ENCODE measurements around the gene PRKN. TPM values are rescaled to one million over a fixed set of nuclear protein-coding genes. Genes with fewer than 3 reads are reported as not detected.

PRKN gene
- polyA plus RNA-seq, 1 donor from 2014 or later: 1.2 TPM

DNA sequence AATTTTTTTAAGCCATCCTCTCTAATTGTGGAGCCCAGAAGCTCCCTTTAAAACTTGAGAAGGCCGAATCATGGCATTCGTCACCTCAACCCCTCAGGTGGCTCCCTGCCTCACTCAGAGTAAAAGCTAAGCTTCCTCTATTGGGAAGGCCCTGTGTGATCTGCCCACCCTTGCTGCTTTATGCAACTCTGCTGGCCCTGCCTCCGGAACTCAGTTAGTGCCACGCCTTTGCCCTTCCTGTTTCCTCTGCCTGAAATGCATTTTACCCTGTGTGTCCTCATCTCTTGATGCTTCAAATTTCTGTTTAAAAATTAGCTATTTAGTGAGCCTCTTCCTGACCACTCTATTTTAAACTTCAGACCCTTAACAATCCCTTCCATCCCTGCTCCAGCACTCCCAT, 5.9 kb upstream of the PRKN start:
- Histone ChIP-seq H3K9me2 (ENCODE audit: insufficient read depth, low read length) (no peaks in the 10 kb centered on the region), H3K36me3 (ENCODE audit: insufficient read depth, low read length) (no peaks in the 10 kb centered on the region), H2AFZ (ENCODE audit: low read depth, low read length) (no peak overlapping the region), H3K4me2 (ENCODE audit: low read length) (no peak overlapping the region), H3K4me3 (ENCODE audit: low read length) (no peak overlapping the region), H3K27ac (ENCODE audit: low read length) (no peak overlapping the region), H3F3A (ENCODE audit: insufficient read depth, low read length, poor library complexity, severe bottlenecking) (no peaks in the 10 kb centered on the region), H4K20me1 (ENCODE audit: insufficient read depth) (no peaks in the 10 kb centered on the region), H3K27me3 (ENCODE audit: insufficient read depth, low read depth, low read length) (no peaks in the 10 kb centered on the region), H3K9me3 (ENCODE audit: low read length) (no peaks in the 10 kb centered on the region), H3K9ac (ENCODE audit: low read length) (no peak overlapping the region), H3K79me2 (replicated peaks; ENCODE audit: insufficient read depth, low read length) (no peaks in the 10 kb centered on the region)
- TF ChIP-seq REST (IDR thresholded peaks at IDR 0.05; ENCODE audit: borderline replicate concordance) (no peak), EP300 (conservative IDR thresholded peaks at IDR 0.05; ENCODE audit: poor library complexity, severe bottlenecking) (no peak), RAD21 (conservative IDR thresholded peaks at IDR 0.05) (no peak), SMC3 (conservative IDR thresholded peaks at IDR 0.05; ENCODE audit: poor library complexity) (no peak), EZH2 (IDR thresholded peaks at IDR 0.05; ENCODE audit: borderline replicate concordance, insufficient read depth, low read length, poor library complexity, severe bottlenecking) (no peak), MXI1 (conservative IDR thresholded peaks at IDR 0.05; ENCODE audit: poor library complexity, severe bottlenecking) (no peak), POLR2AphosphoS5 (IDR thresholded peaks at IDR 0.05) (no peak), TAF1 (IDR thresholded peaks at IDR 0.05; ENCODE audit: low read depth) (no peak)
- TF ChIP-seq, protein P1, sequence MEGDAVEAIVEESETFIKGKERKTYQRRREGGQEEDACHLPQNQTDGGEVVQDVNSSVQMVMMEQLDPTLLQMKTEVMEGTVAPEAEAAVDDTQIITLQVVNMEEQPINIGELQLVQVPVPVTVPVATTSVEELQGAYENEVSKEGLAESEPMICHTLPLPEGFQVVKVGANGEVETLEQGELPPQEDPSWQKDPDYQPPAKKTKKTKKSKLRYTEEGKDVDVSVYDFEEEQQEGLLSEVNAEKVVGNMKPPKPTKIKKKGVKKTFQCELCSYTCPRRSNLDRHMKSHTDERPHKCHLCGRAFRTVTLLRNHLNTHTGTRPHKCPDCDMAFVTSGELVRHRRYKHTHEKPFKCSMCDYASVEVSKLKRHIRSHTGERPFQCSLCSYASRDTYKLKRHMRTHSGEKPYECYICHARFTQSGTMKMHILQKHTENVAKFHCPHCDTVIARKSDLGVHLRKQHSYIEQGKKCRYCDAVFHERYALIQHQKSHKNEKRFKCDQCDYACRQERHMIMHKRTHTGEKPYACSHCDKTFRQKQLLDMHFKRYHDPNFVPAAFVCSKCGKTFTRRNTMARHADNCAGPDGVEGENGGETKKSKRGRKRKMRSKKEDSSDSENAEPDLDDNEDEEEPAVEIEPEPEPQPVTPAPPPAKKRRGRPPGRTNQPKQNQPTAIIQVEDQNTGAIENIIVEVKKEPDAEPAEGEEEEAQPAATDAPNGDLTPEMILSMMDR (IDR thresholded peaks at IDR 0.05; ENCODE audit: poor library complexity, severe bottlenecking): no peak

DNA sequence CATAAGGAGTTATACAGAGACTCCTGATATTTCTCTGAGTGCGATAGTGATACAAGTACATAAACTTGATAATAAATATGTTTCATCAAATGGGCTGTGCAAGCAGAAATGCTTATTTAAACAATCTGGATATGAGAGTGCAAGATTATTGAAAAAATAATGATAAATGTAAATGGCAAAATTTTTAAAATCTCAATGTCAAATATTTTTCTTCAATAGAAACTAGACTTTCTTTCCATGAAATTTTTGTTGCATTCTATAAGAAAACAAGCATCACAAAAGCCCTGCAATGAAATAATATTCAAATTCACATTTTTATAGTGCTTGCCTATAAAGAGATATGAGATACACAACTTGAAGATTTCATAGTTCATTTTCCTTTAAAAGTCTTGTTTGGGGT, 2.9 kb upstream of the PRKN start:
- H2AFZ ChIP-seq (ENCODE audit: low read depth, low read length): no peak overlapping the region
- TF ChIP-seq RAD21 (conservative IDR thresholded peaks at IDR 0.05) (no peak), MXI1 (conservative IDR thresholded peaks at IDR 0.05; ENCODE audit: poor library complexity, severe bottlenecking) (no peak), EZH2 (IDR thresholded peaks at IDR 0.05; ENCODE audit: borderline replicate concordance, insufficient read depth, low read length, poor library complexity, severe bottlenecking) (no peak), TAF1 (IDR thresholded peaks at IDR 0.05; ENCODE audit: low read depth) (no peak), EP300 (conservative IDR thresholded peaks at IDR 0.05; ENCODE audit: poor library complexity, severe bottlenecking) (no peak), REST (IDR thresholded peaks at IDR 0.05; ENCODE audit: borderline replicate concordance) (no peak), POLR2AphosphoS5 (IDR thresholded peaks at IDR 0.05) (no peak), SMC3 (conservative IDR thresholded peaks at IDR 0.05; ENCODE audit: poor library complexity) (no peak)
- TF ChIP-seq, protein P1 (IDR thresholded peaks at IDR 0.05; ENCODE audit: poor library complexity, severe bottlenecking): no peak

More for the DNA sequence above, 2.9 kb upstream of the PRKN start:
- no peaks in the 10 kb centered on the region for H3K36me3 ChIP-seq (ENCODE audit: insufficient read depth, low read length)
- H3F3A ChIP-seq (ENCODE audit: insufficient read depth, low read length, poor library complexity, severe bottlenecking): no peaks in the 10 kb centered on the region
- no peaks in the 10 kb centered on the region for H3K79me2 ChIP-seq (replicated peaks; ENCODE audit: insufficient read depth, low read length)
- no peak overlapping the region for H3K4me2 ChIP-seq (ENCODE audit: low read length)
- H3K27me3 ChIP-seq (ENCODE audit: insufficient read depth, low read depth, low read length): no peaks in the 10 kb centered on the region
- no peak overlapping the region for H3K4me3 ChIP-seq (ENCODE audit: low read length)
- no peak overlapping the region for H3K27ac ChIP-seq (ENCODE audit: low read length)
- no peaks in the 10 kb centered on the region for H3K9me3 ChIP-seq (ENCODE audit: low read length)
- no peak overlapping the region for H3K9ac ChIP-seq (ENCODE audit: low read length)
- no peaks in the 10 kb centered on the region for H4K20me1 ChIP-seq (ENCODE audit: insufficient read depth)
- H3K9me2 ChIP-seq (ENCODE audit: insufficient read depth, low read length): no peaks in the 10 kb centered on the region

Measured in neural cell (in vitro differentiated cells).